Neural progenitor cell (in vitro differentiated cells): Measurements from ENCODE around the gene TNFSF12. TPM values are rescaled to one million over a fixed set of nuclear protein-coding genes. Genes with fewer than 3 reads are reported as not detected.

Experiments used
- DNase-seq: peaks from one replicate; pipeline ENCODE4 v3.0.0-alpha.2; 2016; ENCODE audit warnings: low spot score
- H2AFZ ChIP-seq: fragments of 200-600 bp; sonication (generic); replicated peaks from 2 replicates; pipeline ENCODE4 v1.6.1; 2016; ENCODE audit warnings: antibody characterized with exemption
- H3F3A ChIP-seq: fragments of 200-600 bp; sonication (generic); 2 replicates; pipeline ENCODE4 v1.6.1; 2016; ENCODE audit warnings: antibody characterized with exemption, low read depth
- H3K27ac ChIP-seq: fragments of 200-600 bp; sonication (generic); 2 replicates; pipeline ENCODE4 v1.5.1; 2016; ENCODE audit warnings: mild to moderate bottlenecking
- H3K27me3 ChIP-seq: fragments of 200-600 bp; sonication (generic); 2 replicates; pipeline ENCODE4 v1.6.1; 2016; ENCODE audit warnings: mild to moderate bottlenecking, moderate library complexity
- H3K36me3 ChIP-seq: fragments of 200-600 bp; sonication (generic); 2 replicates; pipeline ENCODE4 v1.5.1; 2016
- H3K4me1 ChIP-seq: fragments of 200-600 bp; sonication (generic); 2 replicates; pipeline ENCODE4 v1.6.1; 2016; ENCODE audit warnings: mixed run types
- H3K4me2 ChIP-seq: fragments of 200-600 bp; sonication (generic); 2 replicates; pipeline ENCODE4 v1.6.1; 2016
- H3K4me3 ChIP-seq: fragments of 200-600 bp; sonication (generic); 2 replicates; pipeline ENCODE4 v1.5.1; 2016
- H3K79me2 ChIP-seq: fragments of 200-600 bp; sonication (generic); 2 replicates; pipeline ENCODE4 v1.6.1; 2016; ENCODE audit warnings: low read depth
- H3K9ac ChIP-seq: fragments of 200-600 bp; sonication (generic); 2 replicates; pipeline ENCODE4 v1.6.1; 2016
- H3K9me3 ChIP-seq: fragments of 200-600 bp; sonication (generic); 2 replicates; pipeline ENCODE4 v1.5.1; 2016; ENCODE audit warnings: low read depth
- H4K20me1 ChIP-seq: fragments of 200-600 bp; sonication (generic); 2 replicates; pipeline ENCODE4 v1.6.1; 2016; ENCODE audit warnings: low read depth
- H3K27ac Mint-ChIP-seq: 3 replicates; pipeline ENCODE4 v1.8.0; 2021; ENCODE audit warnings: mixed read lengths
- H3K27me3 Mint-ChIP-seq: 2 replicates; pipeline ENCODE4 v1.8.0; 2022; ENCODE audit warnings: low read depth, mild to moderate bottlenecking, inconsistent platforms, moderate library complexity, mixed read lengths; ENCODE audit not compliant: insufficient read depth
- H3K36me3 Mint-ChIP-seq: 3 replicates; pipeline ENCODE4 v1.8.0; 2021; ENCODE audit warnings: mixed read lengths
- H3K4me1 Mint-ChIP-seq: 3 replicates; pipeline ENCODE4 v1.8.0; 2021; ENCODE audit warnings: mixed read lengths
- H3K4me3 Mint-ChIP-seq: 3 replicates; pipeline ENCODE4 v1.8.0; 2021; ENCODE audit warnings: mild to moderate bottlenecking, moderate library complexity, mixed read lengths
- H3K9me3 Mint-ChIP-seq: 3 replicates; pipeline ENCODE4 v1.8.0; 2020; ENCODE audit warnings: mixed read lengths
- EZH2 ChIP-seq: fragments of 200-600 bp; sonication (generic); IDR thresholded peaks from 2 replicates; pipeline ENCODE4 v1.6.1; 2017; ENCODE audit warnings: antibody characterized with exemption, mild to moderate bottlenecking, moderate library complexity
- EZH2phosphoT487 ChIP-seq: fragments of 200-600 bp; sonication (generic); IDR thresholded peaks from 2 replicates; pipeline ENCODE4 v1.6.1; 2017; ENCODE audit warnings: antibody characterized with exemption
- total RNA-seq: library from RNA; depleted of rRNA; stranded (reverse); fragments of >200 nt; gene quantifications from 2 replicates; pipeline ENCODE4 v1.2.3, GENCODE V29; 2015; ENCODE audit warnings: low replicate concordance
- TF ChIP-seq, protein P1 (sequence below): fragments of 200-600 bp; sonication (generic); IDR thresholded peaks from 2 replicates; pipeline ENCODE4 v1.5.1; 2017; ENCODE audit warnings: antibody characterized with exemption, mild to moderate bottlenecking

The TNFSF12 gene
- total RNA-seq, 1 donor from 2014 or later, result 0.75 TPM

DNA sequence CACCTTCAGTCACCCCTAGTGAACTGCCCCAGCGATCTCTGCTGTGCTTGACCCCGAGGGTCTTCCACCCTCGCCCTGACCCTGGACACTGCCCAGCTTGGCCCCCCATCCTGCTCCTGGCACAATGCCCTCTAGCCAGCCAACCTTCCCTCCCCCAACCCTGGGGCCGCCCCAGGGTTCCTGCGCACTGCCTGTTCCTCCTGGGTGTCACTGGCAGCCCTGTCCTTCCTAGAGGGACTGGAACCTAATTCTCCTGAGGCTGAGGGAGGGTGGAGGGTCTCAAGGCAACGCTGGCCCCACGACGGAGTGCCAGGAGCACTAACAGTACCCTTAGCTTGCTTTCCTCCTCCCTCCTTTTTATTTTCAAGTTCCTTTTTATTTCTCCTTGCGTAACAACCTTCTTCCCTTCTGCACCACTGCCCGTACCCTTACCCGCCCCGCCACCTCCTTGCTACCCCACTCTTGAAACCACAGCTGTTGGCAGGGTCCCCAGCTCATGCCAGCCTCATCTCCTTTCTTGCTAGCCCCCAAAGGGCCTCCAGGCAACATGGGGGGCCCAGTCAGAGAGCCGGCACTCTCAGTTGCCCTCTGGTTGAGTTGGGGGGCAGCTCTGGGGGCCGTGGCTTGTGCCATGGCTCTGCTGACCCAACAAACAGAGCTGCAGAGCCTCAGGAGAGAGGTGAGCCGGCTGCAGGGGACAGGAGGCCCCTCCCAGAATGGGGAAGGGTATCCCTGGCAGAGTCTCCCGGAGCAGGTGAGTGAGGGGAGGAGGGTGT, 9.9 kb downstream of the TNFSF12 start, which contains the start of gene TNFSF13:
Gene TNFSF13, plus strand, starts transcription at position 207 of the 776 bp plus-strand sequence. Its CDS starts 290 bp downstream, at position 497.
- H3K27ac Mint-ChIP-seq, result peak within 1 kb of the TSS; percentile 90
- peaks cover 4% of the 10 kb centered on the region for H3K27me3 Mint-ChIP-seq
- Histone ChIP-seq H3K9me3 (no peaks in the 10 kb centered on the region), H3F3A (peaks cover 50% of the 10 kb centered on the region), H3K79me2 (peaks cover 19% of the 10 kb centered on the region), H4K20me1 (peaks cover 14% of the 10 kb centered on the region), H3K4me3 (no peak within 1 kb of the TSS), H3K27ac (no peak within 1 kb of the TSS), H3K36me3 (no peaks in the 10 kb centered on the region), H3K27me3 (no peaks in the 10 kb centered on the region), H3K4me1 (peaks cover 40% of the 10 kb centered on the region), H3K4me2 (peak within 1 kb of the TSS; percentile 40), H2AFZ (peak within 1 kb of the TSS; percentile 48), H3K9ac (no peak within 1 kb of the TSS)
- H3K36me3 Mint-ChIP-seq, result peaks cover 3% of the 10 kb centered on the region
- peak within 1 kb of the TSS; percentile 67 for H3K4me3 Mint-ChIP-seq
- TF ChIP-seq, protein P1, sequence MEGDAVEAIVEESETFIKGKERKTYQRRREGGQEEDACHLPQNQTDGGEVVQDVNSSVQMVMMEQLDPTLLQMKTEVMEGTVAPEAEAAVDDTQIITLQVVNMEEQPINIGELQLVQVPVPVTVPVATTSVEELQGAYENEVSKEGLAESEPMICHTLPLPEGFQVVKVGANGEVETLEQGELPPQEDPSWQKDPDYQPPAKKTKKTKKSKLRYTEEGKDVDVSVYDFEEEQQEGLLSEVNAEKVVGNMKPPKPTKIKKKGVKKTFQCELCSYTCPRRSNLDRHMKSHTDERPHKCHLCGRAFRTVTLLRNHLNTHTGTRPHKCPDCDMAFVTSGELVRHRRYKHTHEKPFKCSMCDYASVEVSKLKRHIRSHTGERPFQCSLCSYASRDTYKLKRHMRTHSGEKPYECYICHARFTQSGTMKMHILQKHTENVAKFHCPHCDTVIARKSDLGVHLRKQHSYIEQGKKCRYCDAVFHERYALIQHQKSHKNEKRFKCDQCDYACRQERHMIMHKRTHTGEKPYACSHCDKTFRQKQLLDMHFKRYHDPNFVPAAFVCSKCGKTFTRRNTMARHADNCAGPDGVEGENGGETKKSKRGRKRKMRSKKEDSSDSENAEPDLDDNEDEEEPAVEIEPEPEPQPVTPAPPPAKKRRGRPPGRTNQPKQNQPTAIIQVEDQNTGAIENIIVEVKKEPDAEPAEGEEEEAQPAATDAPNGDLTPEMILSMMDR, result no peak
- no peak for TF ChIP-seq EZH2
- TF ChIP-seq EZH2phosphoT487, result no peak
- peaks cover 45% of the 10 kb centered on the region for H3K4me1 Mint-ChIP-seq
- no peak for DNase-seq
- H3K9me3 Mint-ChIP-seq, result no peaks in the 10 kb centered on the region

DNA sequence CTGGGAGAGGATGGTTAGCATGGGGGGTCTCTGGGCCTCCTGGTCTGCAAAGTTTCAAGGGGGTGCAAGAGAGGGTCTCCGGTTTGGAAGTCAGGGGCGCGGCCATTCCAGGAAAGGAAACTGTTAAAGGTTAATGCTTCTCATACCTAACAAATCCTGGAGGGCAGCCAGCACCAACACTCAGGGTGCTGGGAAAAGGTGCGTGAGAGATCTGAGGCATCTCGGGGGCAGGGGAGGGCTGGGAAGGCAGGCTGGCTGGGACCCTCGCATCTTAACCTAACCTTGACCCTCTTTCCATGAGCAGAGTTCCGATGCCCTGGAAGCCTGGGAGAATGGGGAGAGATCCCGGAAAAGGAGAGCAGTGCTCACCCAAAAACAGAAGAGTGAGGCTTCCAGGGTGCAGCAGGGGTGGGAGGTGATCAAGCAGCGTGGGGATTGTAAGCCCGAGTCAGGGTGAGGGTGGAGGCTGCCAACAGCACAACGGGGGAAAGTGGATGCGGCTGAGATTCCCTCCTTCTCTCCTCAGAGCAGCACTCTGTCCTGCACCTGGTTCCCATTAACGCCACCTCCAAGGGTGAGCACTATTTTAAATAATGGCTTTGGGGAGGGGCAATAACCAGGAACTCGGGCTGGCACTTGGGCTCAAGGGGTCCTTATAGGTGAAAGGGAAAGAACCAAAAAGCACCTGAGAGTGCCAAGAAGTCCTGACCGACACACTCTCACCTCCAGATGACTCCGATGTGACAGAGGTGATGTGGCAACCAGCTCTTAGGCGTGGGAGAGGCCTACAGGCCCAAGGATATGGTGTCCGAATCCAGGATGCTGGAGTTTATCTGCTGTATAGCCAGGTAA, 10.7 kb downstream of the TNFSF12 start:
- H3K4me3 Mint-ChIP-seq, result peak overlapping the region; percentile 97
- Histone ChIP-seq H4K20me1 (peaks cover 15% of the 10 kb centered on the region), H3K36me3 (peaks cover 3% of the 10 kb centered on the region), H3K4me3 (no peak overlapping the region), H3K9me3 (no peaks in the 10 kb centered on the region), H3K9ac (no peak overlapping the region), H3F3A (peaks cover 50% of the 10 kb centered on the region), H3K79me2 (peaks cover 27% of the 10 kb centered on the region), H3K27me3 (no peaks in the 10 kb centered on the region), H3K27ac (no peak overlapping the region), H3K4me1 (peaks cover 44% of the 10 kb centered on the region), H2AFZ (no peak overlapping the region), H3K4me2 (peak overlapping the region; percentile 97)
- peaks cover 52% of the 10 kb centered on the region for H3K4me1 Mint-ChIP-seq
- no peak for TF ChIP-seq EZH2phosphoT487
- TF ChIP-seq EZH2, result no peak
- TF ChIP-seq, protein P1, result no peak
- peaks cover 4% of the 10 kb centered on the region for H3K27me3 Mint-ChIP-seq
- no peak for DNase-seq
- no peak overlapping the region for H3K27ac Mint-ChIP-seq
- peaks cover 8% of the 10 kb centered on the region for H3K36me3 Mint-ChIP-seq
- H3K9me3 Mint-ChIP-seq, result no peaks in the 10 kb centered on the region

DNA sequence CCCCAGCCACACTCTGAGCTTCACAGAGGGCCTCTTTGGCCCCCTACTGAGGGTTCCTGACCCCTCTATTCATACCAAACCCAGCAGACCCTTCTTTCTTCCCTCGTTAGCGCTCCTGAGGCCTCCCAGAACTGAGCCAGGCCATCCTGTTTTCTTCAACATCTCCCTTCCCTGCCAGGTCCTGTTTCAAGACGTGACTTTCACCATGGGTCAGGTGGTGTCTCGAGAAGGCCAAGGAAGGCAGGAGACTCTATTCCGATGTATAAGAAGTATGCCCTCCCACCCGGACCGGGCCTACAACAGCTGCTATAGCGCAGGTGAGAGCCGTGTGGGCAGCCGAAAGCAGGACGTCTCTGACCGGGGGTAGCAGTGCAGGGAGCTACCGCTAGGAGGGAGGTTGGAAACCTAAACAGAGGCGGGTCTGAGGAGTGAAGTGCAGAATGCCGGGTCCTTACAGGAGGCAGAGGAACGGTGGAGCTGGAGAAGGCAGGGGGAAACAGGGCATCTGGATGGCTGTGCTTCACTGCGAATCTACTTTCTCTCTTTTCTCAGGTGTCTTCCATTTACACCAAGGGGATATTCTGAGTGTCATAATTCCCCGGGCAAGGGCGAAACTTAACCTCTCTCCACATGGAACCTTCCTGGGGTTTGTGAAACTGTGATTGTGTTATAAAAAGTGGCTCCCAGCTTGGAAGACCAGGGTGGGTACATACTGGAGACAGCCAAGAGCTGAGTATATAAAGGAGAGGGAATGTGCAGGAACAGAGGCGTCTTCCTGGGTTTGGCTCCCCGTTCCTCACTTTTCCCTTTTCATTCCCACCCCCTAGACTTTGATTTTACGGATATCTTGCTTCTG, 11.5 kb downstream of the TNFSF12 start:
- peak overlapping the region; percentile 97 for H3K4me2 ChIP-seq
- Mint-ChIP-seq H3K4me1 (peaks cover 48% of the 10 kb centered on the region), H3K36me3 (peaks cover 12% of the 10 kb centered on the region), H3K9me3 (no peaks in the 10 kb centered on the region), H3K27ac (peak overlapping the region; percentile 89), H3K4me3 (peak overlapping the region; percentile 97), H3K27me3 (peaks cover 4% of the 10 kb centered on the region)
- DNase-seq, result peak; percentile 90
- peaks cover 47% of the 10 kb centered on the region for H3F3A ChIP-seq
- H3K9me3 ChIP-seq, result no peaks in the 10 kb centered on the region
- no peak overlapping the region for H3K9ac ChIP-seq
- H3K79me2 ChIP-seq, result peaks cover 36% of the 10 kb centered on the region
- H3K4me1 ChIP-seq, result peaks cover 44% of the 10 kb centered on the region
- peaks cover 15% of the 10 kb centered on the region for H4K20me1 ChIP-seq
- no peak overlapping the region for H3K27ac ChIP-seq
- peak overlapping the region; percentile 31 for H2AFZ ChIP-seq
- H3K36me3 ChIP-seq, result peaks cover 3% of the 10 kb centered on the region
- TF ChIP-seq EZH2 (no peak), EZH2phosphoT487 (no peak)
- TF ChIP-seq, protein P1, result peak; percentile 71
- peak overlapping the region; percentile 94 for H3K4me3 ChIP-seq
- H3K27me3 ChIP-seq, result no peaks in the 10 kb centered on the region
